ENCODE measurements around the gene CRABP2. TPM values are rescaled to one million over a fixed set of nuclear protein-coding genes. Genes with fewer than 3 reads are reported as not detected.
A peak's percentile ranks its signal among the peaks of the same experiment; 100 is the strongest.

Gene CRABP2
- total and polyA plus RNA-seq, 2 experiments from 2014 or later: 45.9 to 137 TPM

GRCh38 chr1:156703741-156704140 lies 1.6 kb downstream of the CRABP2 start (continued):
- TF ChIP-seq REST (IDR thresholded peaks at IDR 0.05; ENCODE audit: unreplicated experiment) (no peak), NANOG (IDR thresholded peaks at IDR 0.05; ENCODE audit: borderline replicate concordance) (no peak), JUNB (IDR thresholded peaks at IDR 0.05; ENCODE audit: unreplicated experiment) (no peak)
- TF ChIP-seq, protein P1, sequence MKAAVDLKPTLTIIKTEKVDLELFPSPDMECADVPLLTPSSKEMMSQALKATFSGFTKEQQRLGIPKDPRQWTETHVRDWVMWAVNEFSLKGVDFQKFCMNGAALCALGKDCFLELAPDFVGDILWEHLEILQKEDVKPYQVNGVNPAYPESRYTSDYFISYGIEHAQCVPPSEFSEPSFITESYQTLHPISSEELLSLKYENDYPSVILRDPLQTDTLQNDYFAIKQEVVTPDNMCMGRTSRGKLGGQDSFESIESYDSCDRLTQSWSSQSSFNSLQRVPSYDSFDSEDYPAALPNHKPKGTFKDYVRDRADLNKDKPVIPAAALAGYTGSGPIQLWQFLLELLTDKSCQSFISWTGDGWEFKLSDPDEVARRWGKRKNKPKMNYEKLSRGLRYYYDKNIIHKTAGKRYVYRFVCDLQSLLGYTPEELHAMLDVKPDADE (IDR thresholded peaks at IDR 0.05): no peak

- H3F3A ChIP-seq (replicated peaks; ENCODE audit: low read depth): peaks cover 22% of the 10 kb centered on the region
- H2AFZ ChIP-seq: no peak overlapping the region
- DNase-seq (ENCODE audit: low spot score) (no peak), ATAC-seq (no peak)
- H3K27me3 Mint-ChIP-seq (ENCODE audit: insufficient read depth, low read depth, poor library complexity): peaks cover 30% of the 10 kb centered on the region
- H3K4me3 Mint-ChIP-seq: peak overlapping the region; percentile 83
- H3K27ac Mint-ChIP-seq: no peak overlapping the region
- no peaks in the 10 kb centered on the region; the same call in 1 of the 2 replicates for H3K36me3 ChIP-seq (ENCODE audit: insufficient read depth)
- no peaks in the 10 kb centered on the region for H3K9me2 ChIP-seq (ENCODE audit: insufficient read depth)
- peaks cover 36% of the 10 kb centered on the region for H3K4me1 Mint-ChIP-seq
- H3K27me3 ChIP-seq (ENCODE audit: insufficient read depth): peaks cover 27% of the 10 kb centered on the region
- no peak overlapping the region for H3K27ac ChIP-seq (ENCODE audit: low read depth)
- H3K4me3 ChIP-seq: peak overlapping the region; percentile 67; the same call in 1 of the 2 replicates
- no peaks in the 10 kb centered on the region; the same call in 2 of the 3 replicates for H3K9me3 Mint-ChIP-seq
- H3K36me3 Mint-ChIP-seq (ENCODE audit: low read depth): peaks cover 38% of the 10 kb centered on the region
- peaks cover 35% of the 10 kb centered on the region for H3K4me1 ChIP-seq (ENCODE audit: insufficient read depth)
- H3K79me2 ChIP-seq (replicated peaks; ENCODE audit: insufficient read depth): peaks cover 13% of the 10 kb centered on the region
- H3K4me2 ChIP-seq: peak overlapping the region; percentile 92
- no peaks in the 10 kb centered on the region; the same call in 1 of the 2 replicates for H4K20me1 ChIP-seq (replicated peaks; ENCODE audit: insufficient read depth)
- TF ChIP-seq EZH2phosphoT487 (IDR thresholded peaks at IDR 0.05; ENCODE audit: unreplicated experiment) (no peak), REST (IDR thresholded peaks at IDR 0.05; ENCODE audit: unreplicated experiment) (no peak), STAT1 (IDR thresholded peaks at IDR 0.05; ENCODE audit: unreplicated experiment) (no peak), NANOG (IDR thresholded peaks at IDR 0.05; ENCODE audit: borderline replicate concordance) (no peak), JUNB (IDR thresholded peaks at IDR 0.05; ENCODE audit: unreplicated experiment) (no peak)
- TF ChIP-seq, protein P2, sequence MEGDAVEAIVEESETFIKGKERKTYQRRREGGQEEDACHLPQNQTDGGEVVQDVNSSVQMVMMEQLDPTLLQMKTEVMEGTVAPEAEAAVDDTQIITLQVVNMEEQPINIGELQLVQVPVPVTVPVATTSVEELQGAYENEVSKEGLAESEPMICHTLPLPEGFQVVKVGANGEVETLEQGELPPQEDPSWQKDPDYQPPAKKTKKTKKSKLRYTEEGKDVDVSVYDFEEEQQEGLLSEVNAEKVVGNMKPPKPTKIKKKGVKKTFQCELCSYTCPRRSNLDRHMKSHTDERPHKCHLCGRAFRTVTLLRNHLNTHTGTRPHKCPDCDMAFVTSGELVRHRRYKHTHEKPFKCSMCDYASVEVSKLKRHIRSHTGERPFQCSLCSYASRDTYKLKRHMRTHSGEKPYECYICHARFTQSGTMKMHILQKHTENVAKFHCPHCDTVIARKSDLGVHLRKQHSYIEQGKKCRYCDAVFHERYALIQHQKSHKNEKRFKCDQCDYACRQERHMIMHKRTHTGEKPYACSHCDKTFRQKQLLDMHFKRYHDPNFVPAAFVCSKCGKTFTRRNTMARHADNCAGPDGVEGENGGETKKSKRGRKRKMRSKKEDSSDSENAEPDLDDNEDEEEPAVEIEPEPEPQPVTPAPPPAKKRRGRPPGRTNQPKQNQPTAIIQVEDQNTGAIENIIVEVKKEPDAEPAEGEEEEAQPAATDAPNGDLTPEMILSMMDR (conservative IDR thresholded peaks at IDR 0.05; ENCODE audit: low read depth in 2 of 2): no peak
- TF ChIP-seq, protein P3, sequence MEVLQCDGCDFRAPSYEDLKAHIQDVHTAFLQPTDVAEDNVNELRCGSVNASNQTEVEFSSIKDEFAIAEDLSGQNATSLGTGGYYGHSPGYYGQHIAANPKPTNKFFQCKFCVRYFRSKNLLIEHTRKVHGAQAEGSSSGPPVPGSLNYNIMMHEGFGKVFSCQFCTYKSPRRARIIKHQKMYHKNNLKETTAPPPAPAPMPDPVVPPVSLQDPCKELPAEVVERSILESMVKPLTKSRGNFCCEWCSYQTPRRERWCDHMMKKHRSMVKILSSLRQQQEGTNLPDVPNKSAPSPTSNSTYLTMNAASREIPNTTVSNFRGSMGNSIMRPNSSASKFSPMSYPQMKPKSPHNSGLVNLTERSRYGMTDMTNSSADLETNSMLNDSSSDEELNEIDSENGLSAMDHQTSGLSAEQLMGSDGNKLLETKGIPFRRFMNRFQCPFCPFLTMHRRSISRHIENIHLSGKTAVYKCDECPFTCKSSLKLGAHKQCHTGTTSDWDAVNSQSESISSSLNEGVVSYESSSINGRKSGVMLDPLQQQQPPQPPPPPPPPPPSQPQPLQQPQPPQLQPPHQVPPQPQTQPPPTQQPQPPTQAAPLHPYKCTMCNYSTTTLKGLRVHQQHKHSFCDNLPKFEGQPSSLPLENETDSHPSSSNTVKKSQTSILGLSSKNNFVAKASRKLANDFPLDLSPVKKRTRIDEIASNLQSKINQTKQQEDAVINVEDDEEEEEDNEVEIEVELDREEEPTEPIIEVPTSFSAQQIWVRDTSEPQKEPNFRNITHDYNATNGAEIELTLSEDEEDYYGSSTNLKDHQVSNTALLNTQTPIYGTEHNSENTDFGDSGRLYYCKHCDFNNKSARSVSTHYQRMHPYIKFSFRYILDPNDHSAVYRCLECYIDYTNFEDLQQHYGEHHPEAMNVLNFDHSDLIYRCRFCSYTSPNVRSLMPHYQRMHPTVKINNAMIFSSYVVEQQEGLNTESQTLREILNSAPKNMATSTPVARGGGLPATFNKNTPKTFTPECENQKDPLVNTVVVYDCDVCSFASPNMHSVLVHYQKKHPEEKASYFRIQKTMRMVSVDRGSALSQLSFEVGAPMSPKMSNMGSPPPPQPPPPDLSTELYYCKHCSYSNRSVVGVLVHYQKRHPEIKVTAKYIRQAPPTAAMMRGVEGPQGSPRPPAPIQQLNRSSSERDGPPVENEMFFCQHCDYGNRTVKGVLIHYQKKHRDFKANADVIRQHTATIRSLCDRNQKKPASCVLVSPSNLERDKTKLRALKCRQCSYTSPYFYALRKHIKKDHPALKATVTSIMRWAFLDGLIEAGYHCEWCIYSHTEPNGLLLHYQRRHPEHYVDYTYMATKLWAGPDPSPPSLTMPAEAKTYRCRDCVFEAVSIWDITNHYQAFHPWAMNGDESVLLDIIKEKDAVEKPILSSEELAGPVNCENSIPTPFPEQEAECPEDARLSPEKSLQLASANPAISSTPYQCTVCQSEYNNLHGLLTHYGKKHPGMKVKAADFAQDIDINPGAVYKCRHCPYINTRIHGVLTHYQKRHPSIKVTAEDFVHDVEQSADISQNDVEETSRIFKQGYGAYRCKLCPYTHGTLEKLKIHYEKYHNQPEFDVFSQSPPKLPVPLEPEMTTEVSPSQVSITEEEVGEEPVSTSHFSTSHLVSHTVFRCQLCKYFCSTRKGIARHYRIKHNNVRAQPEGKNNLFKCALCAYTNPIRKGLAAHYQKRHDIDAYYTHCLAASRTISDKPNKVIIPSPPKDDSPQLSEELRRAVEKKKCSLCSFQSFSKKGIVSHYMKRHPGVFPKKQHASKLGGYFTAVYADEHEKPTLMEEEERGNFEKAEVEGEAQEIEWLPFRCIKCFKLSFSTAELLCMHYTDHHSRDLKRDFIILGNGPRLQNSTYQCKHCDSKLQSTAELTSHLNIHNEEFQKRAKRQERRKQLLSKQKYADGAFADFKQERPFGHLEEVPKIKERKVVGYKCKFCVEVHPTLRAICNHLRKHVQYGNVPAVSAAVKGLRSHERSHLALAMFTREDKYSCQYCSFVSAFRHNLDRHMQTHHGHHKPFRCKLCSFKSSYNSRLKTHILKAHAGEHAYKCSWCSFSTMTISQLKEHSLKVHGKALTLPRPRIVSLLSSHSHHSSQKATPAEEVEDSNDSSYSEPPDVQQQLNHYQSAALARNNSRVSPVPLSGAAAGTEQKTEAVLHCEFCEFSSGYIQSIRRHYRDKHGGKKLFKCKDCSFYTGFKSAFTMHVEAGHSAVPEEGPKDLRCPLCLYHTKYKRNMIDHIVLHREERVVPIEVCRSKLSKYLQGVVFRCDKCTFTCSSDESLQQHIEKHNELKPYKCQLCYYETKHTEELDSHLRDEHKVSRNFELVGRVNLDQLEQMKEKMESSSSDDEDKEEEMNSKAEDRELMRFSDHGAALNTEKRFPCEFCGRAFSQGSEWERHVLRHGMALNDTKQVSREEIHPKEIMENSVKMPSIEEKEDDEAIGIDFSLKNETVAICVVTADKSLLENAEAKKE (CRISPR knock-in tag; IDR thresholded peaks at IDR 0.05): no peak
Measured at GRCh38 chr1:156703336-156703735, 2.0 kb downstream of the CRABP2 start.
